Ovary (tissue), 9 donors: ENCODE data around the gene APBB2. TPM values are rescaled to one million over a fixed set of nuclear protein-coding genes. Genes with fewer than 3 reads are reported as not detected.

Source experiments
- DNase-seq, 5 donors: peaks; one replicate each; pipeline ENCODE4 v3.0.0-alpha.2; 2019 to 2020
- H3K27ac ChIP-seq, 2 donors: fragments of 200-600 bp; one replicate each; pipeline versions ENCODE4 v1.5.1 to v1.8.0; 2019 to 2022
- H3K27me3 ChIP-seq: fragments of 200-600 bp; one replicate; pipeline ENCODE4 v1.8.0; 2022
- H3K36me3 ChIP-seq: fragments of 200-600 bp; sonication (generic); one replicate; pipeline ENCODE4 v1.5.1; 2019
- H3K4me1 ChIP-seq: one replicate; pipeline ENCODE4 v1.8.1; 2013; ENCODE audit warnings: mild to moderate bottlenecking, moderate library complexity; ENCODE audit not compliant: insufficient read depth
- H3K4me3 ChIP-seq: fragments of 200-600 bp; sonication (generic); one replicate; pipeline ENCODE4 v1.5.1; 2017
- H3K9me3 ChIP-seq, 2 donors: fragments of 200-600 bp in 1 of 2; sonication (generic) in 1 of 2; one replicate each; pipeline versions ENCODE4 v1.5.1 to v1.8.1; 2013 to 2019; ENCODE audit warnings: mild to moderate bottlenecking in 1 of 2, moderate library complexity in 1 of 2
- EP300 ChIP-seq: sonication (generic); formaldehyde crosslinking; IDR thresholded peaks from one replicate; pipeline ENCODE4 v1.6.1; 2017; ENCODE audit warnings: antibody characterized with exemption
- POLR2A ChIP-seq: fragments of 450-650 bp; IDR thresholded peaks from one replicate; pipeline ENCODE4 v1.6.1; 2017; ENCODE audit warnings: antibody characterized with exemption, mild to moderate bottlenecking, moderate library complexity
- WGBS, 3 donors: extraction: QIAGEN DNeasy Blood & Tissue Kit in 1 of 3; methylation state at CpG; one replicate each; pipeline versions ENCODE4 v1.1.5 to v1.1.7; 2013 to 2017; 5-methylcytosine and 5-hydroxymethylcytosine counted together
- intact Hi-C, 4 donors: fragments of 100-400 bp; cut with DNase I; formaldehyde crosslinking; loops; one replicate each; pipeline versions ENCODE4 v1.11.0 to v1.15.1; 2022 to 2023
- polyA plus RNA-seq, 2 donors: library from polyadenylated mRNA; stranded (reverse); fragments of 200-250 nt in 1 of 2; fragments of 350-450 nt in 1 of 2; fragmentation: Illumina TruSeq in 1 of 2; extraction: RNeasy Lipid Tissue Mini Kit (QIAGEN cat#74804) in 1 of 2; gene quantifications; one replicate each; pipeline ENCODE4 v1.2.3, GENCODE V29; 2013 to 2014
- total RNA-seq, 7 donors: library from RNA; depleted of rRNA in 2 of 7; stranded (reverse); fragments of >200 nt in 2 of 7; fragmentation: NEBNext Ultra II Directional in 3 of 7; extraction: Animal tissue kit (Norgen Biotek cat#: 25700) in 3 of 7; gene quantifications; one replicate each; pipeline versions ENCODE4 v1.1.0 to v1.2.4, GENCODE V29; 2016 to 2023
- TF ChIP-seq, protein P1 (sequence below), 3 donors: fragments of 450-650 bp in 2 of 3; fragments of 200-600 bp in 1 of 3; IDR thresholded peaks; one replicate each; pipeline versions ENCODE4 v1.5.1 to v1.8.0; 2016 to 2022; ENCODE audit warnings: antibody characterized with exemption in 3 of 3, mild to moderate bottlenecking in 1 of 3
- donor health status: DM: no; HTN: no; CAD: no; lungs with moderate emphysema.
- donor health status: DM: no; HTN: no; CAD: no.
- donor health status: Bipolar disorder and iron deficiency.
- donor health status: DM: yes; HTN: yes; CAD: no.
- donor health status: DM: no; HTN: no; CAD: no.
- donor health status: DM: yes; HTN: yes; CAD: no.

APBB2 gene
- total and polyA plus RNA-seq, 9 donors = 30.9 to 163 (median 80.1) TPM

DNA sequence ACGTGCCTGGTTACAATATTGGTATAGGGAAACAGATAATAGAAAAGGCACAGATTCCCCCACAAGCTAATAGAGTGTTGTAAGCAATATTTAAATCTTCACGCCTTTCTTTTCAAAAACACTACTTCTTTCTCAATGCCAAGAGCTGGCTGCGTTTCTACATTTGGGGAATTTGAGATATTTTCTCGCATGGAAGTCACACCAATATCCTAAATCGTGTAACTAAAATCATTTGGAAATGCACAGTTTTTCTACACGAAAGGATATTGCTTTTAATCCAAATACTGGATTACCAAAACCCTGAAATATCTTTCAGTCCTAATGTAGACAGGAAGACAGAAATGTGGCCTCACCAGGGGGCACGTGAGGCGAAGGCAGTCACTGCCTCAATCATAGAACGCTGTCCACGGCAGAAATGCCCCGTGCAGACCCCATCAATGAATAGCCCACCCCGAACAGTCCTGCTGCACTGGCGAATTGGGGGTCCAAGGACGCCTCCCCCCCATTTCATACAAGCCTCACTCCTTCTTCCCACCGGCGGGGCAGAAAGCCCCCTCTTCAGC is 358.0 kb downstream of the APBB2 start:
- Histone ChIP-seq H3K4me1 (peaks cover 1% of the 10 kb centered on the region), H3K36me3 (no peaks in the 10 kb centered on the region), H3K27me3 (no peaks in the 10 kb centered on the region), H3K4me3 (no peak overlapping the region), H3K9me3 (no peaks in the 10 kb centered on the region), H3K27ac (no peak overlapping the region)
- DNase-seq = no peak
- TF ChIP-seq EP300 (no peak), POLR2A (no peak)
- TF ChIP-seq, protein P1, sequence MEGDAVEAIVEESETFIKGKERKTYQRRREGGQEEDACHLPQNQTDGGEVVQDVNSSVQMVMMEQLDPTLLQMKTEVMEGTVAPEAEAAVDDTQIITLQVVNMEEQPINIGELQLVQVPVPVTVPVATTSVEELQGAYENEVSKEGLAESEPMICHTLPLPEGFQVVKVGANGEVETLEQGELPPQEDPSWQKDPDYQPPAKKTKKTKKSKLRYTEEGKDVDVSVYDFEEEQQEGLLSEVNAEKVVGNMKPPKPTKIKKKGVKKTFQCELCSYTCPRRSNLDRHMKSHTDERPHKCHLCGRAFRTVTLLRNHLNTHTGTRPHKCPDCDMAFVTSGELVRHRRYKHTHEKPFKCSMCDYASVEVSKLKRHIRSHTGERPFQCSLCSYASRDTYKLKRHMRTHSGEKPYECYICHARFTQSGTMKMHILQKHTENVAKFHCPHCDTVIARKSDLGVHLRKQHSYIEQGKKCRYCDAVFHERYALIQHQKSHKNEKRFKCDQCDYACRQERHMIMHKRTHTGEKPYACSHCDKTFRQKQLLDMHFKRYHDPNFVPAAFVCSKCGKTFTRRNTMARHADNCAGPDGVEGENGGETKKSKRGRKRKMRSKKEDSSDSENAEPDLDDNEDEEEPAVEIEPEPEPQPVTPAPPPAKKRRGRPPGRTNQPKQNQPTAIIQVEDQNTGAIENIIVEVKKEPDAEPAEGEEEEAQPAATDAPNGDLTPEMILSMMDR (IDR thresholded peaks at IDR 0.05) = no peak
- intact Hi-C loops = no loop called here
- WGBS, 3 donors = 69 to 77% (median 71%) methylated on average over 16 of the region's 16 CpGs

DNA sequence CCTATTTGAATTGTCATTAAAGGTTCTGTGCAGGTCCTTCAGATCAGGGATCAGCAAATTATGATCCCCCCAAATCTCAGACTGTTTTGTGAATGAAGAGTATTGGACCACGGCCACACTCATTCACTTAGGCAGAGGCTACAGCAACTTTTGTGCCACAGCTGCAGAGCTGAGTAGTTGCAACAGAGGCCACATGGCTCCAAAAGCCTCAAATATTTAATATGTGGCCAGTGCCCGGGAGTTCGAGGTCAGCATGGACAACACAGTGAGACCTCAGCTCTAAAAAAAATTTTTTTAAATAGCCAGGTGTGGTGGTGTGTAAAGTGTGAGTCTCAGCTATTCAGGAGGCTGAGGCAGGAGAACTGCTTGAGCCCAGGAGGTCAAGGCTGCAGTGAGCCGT is 363.8 kb downstream of the APBB2 start:
- Histone ChIP-seq H3K4me1 (no peaks in the 10 kb centered on the region), H3K27me3 (no peaks in the 10 kb centered on the region), H3K4me3 (no peak overlapping the region), H3K9me3 (no peaks in the 10 kb centered on the region), H3K36me3 (no peaks in the 10 kb centered on the region), H3K27ac (no peak overlapping the region)
- intact Hi-C loops = no loop called here
- 79 to 84% (median 82%) methylated on average over 4 of the region's 4 CpGs for WGBS, 3 donors
- no peak for DNase-seq
- TF ChIP-seq, protein P1 (IDR thresholded peaks at IDR 0.05) = no peak
- TF ChIP-seq POLR2A (no peak), EP300 (no peak)

DNA sequence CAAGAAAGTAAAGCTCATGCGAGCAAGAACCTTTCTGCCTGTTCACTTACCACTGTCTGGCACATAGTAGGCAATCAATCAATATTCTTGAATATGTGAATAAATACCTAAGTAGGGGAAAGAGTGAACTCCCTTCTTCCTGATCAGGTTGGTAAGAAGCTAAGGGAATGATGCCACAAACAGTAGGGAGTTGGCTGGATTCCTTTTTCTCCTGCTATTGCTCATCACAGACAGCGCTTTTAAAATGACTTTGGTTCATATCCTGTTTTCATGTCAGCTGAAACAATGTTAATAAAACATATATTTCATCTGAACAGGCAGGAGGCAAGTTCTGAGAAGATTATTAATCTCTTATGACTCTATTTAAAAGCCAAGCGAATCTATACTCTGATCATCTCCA is 365.4 kb downstream of the APBB2 start:
- H3K27me3 ChIP-seq = no peaks in the 10 kb centered on the region
- no peaks in the 10 kb centered on the region for H3K36me3 ChIP-seq
- H3K4me3 ChIP-seq = no peak overlapping the region
- H3K9me3 ChIP-seq = no peaks in the 10 kb centered on the region
- WGBS, 3 donors = 81 to 90% (median 86%) methylated on average over 3 of the region's 3 CpGs
- intact Hi-C loops = no loop called here
- no peaks in the 10 kb centered on the region for H3K4me1 ChIP-seq
- TF ChIP-seq, protein P1 (IDR thresholded peaks at IDR 0.05) = no peak
- TF ChIP-seq EP300 (no peak), POLR2A (no peak)
- DNase-seq = no peak
- no peak overlapping the region for H3K27ac ChIP-seq

DNA sequence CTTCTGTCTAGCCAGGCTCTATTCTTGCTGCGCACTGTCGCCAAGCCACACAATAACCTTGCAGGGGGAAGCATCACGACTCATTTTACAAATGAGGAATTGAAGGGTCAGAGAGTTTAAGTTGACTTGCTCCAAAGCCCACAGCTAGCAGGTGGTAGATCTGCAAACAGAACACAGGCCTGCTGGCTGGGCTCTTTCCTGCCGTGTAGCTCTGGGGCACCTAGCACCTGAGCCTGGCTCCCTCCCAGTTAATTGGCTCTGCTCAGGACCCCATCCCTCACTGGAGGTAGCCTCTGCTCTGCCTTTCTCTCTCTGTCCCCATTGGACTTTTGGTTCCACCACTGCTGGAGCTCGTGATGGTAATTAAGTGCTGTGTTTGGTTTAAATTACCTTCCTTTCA is 366.1 kb downstream of the APBB2 start:
- TF ChIP-seq, protein P1 (IDR thresholded peaks at IDR 0.05) = no peak
- TF ChIP-seq POLR2A (no peak), EP300 (no peak)
- DNase-seq = no peak
- Histone ChIP-seq H3K36me3 (no peaks in the 10 kb centered on the region), H3K27ac (no peak overlapping the region), H3K27me3 (no peaks in the 10 kb centered on the region), H3K4me3 (no peak overlapping the region), H3K9me3 (no peaks in the 10 kb centered on the region), H3K4me1 (no peaks in the 10 kb centered on the region)
- WGBS, 3 donors = 78 to 82% (median 79%) methylated on average over 5 of the region's 5 CpGs
- intact Hi-C loops = no loop called here
